Measurements from ENCODE around the gene LAMA2. TPM values are rescaled to one million over a fixed set of nuclear protein-coding genes. Genes with fewer than 3 reads are reported as not detected.

LAMA2 gene
- total RNA-seq, 1 experiment from 2014 or later, result 4.2 TPM

DNA sequence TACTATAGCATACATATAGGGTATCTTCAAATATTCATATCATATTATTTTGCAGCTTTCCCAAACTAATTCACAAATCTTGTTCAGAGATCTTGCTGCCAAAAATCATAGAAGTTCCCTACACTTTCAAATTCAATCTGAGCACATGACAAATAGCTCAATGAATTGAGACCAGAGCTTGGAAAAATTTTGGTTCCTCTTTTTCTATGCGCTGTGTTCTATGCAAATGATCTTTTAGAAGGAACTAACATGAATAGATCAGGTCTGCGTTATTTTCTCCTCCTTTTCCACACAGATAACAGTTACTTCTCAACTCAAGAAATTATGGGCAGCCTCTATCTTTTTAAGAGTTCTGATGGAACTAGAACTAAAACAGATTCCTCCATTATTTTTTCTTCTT lies 510.7 kb downstream of the LAMA2 start:
- Histone ChIP-seq H3K79me2 (ENCODE audit: insufficient read depth, low read length) (no peaks in the 10 kb centered on the region), H2BK12ac (ENCODE audit: insufficient read length, low read depth, low read length) (no peak overlapping the region), H4K91ac (ENCODE audit: insufficient read length, low read depth, low read length) (no peak overlapping the region), H3K18ac (ENCODE audit: insufficient read length, low read depth, low read length) (no peak overlapping the region), H4K5ac (ENCODE audit: insufficient read length, low read depth, low read length) (no peak overlapping the region), H3K27ac (ENCODE audit: insufficient read length, low read depth, low read length) (no peak overlapping the region), H2BK15ac (ENCODE audit: low read depth, low read length) (no peak overlapping the region), H2BK5ac (ENCODE audit: insufficient read length, low read length) (no peak overlapping the region), H3K4me2 (ENCODE audit: insufficient read depth, insufficient read length, low read length) (no peak overlapping the region), H2BK20ac (ENCODE audit: low read depth, low read length, poor library complexity, severe bottlenecking) (no peak overlapping the region), H4K8ac (replicated peaks; ENCODE audit: insufficient read length, low read depth, low read length) (no peak overlapping the region), H3K79me1 (ENCODE audit: insufficient read depth, low read depth, low read length, poor library complexity, severe bottlenecking) (no peaks in the 10 kb centered on the region), H3K9ac (ENCODE audit: extremely low read depth, insufficient read length, low read length) (no peak overlapping the region), H3K23me2 (ENCODE audit: insufficient read length, low read depth, low read length, poor library complexity, severe bottlenecking) (no peaks in the 10 kb centered on the region), H2AFZ (ENCODE audit: low read length) (no peak overlapping the region), H3K4me1 (ENCODE audit: insufficient read depth, low read length) (no peaks in the 10 kb centered on the region), H2AK5ac (ENCODE audit: insufficient read length, low read length) (no peak overlapping the region), H3K9me3 (ENCODE audit: control insufficient read depth, low read depth, low read length) (no peaks in the 10 kb centered on the region), H3K23ac (ENCODE audit: insufficient read length, low read depth, low read length) (no peak overlapping the region), H3K14ac (ENCODE audit: insufficient read depth, low read length) (no peak overlapping the region), H2BK120ac (ENCODE audit: low read depth, low read length, poor library complexity, severe bottlenecking) (no peak overlapping the region), H3K4ac (ENCODE audit: low read depth, low read length) (no peak overlapping the region), H4K20me1 (ENCODE audit: control insufficient read depth, insufficient read depth, insufficient read length) (no peaks in the 10 kb centered on the region), H3T11ph (ENCODE audit: low read length) (no peak overlapping the region), H3K56ac (ENCODE audit: insufficient read length, low read depth, low read length) (no peak overlapping the region), H3K27me3 (ENCODE audit: insufficient read depth, low read length) (no peaks in the 10 kb centered on the region)
- Mint-ChIP-seq H3K9me3 (no peaks in the 10 kb centered on the region), H3K4me1 (peaks cover 0 to 9% of the 10 kb centered on the region in 2 experiments; a peak in 1 of 4 replicates), H3K4me3 (no peak overlapping the region), H3K36me3 (ENCODE audit: insufficient read depth in 1 of 3, low read depth in 3 of 3) (no peaks in the 10 kb centered on the region), H3K27me3 (ENCODE audit: low read depth) (no peaks in the 10 kb centered on the region), H3K27ac (no peak overlapping the region; a peak in 1 of 7 replicates)
- no peak for DNase-seq
- WGBS (ENCODE audit: extremely low coverage, insufficient read length, low lambda C conversion rate), result no CpG with 5 or more reads among the region's 2 CpGs
- TF ChIP-seq, protein P1, sequence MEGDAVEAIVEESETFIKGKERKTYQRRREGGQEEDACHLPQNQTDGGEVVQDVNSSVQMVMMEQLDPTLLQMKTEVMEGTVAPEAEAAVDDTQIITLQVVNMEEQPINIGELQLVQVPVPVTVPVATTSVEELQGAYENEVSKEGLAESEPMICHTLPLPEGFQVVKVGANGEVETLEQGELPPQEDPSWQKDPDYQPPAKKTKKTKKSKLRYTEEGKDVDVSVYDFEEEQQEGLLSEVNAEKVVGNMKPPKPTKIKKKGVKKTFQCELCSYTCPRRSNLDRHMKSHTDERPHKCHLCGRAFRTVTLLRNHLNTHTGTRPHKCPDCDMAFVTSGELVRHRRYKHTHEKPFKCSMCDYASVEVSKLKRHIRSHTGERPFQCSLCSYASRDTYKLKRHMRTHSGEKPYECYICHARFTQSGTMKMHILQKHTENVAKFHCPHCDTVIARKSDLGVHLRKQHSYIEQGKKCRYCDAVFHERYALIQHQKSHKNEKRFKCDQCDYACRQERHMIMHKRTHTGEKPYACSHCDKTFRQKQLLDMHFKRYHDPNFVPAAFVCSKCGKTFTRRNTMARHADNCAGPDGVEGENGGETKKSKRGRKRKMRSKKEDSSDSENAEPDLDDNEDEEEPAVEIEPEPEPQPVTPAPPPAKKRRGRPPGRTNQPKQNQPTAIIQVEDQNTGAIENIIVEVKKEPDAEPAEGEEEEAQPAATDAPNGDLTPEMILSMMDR (conservative IDR thresholded peaks at IDR 0.05), result no peak
